Cerebellar nuclear complex (tissue), 1 donor: Measurements from ENCODE around the gene CACNA1D.

Experiments
- DNase-seq, 2 experiments: peaks; one replicate each; lab custom pipeline; 2025; lab: John Stamatoyannopoulos, UW

Gene CACNA1D

GRCh38 chr3:53577506-53577905 is 83.1 kb downstream of the CACNA1D start:
- no peak for DNase-seq

DNA sequence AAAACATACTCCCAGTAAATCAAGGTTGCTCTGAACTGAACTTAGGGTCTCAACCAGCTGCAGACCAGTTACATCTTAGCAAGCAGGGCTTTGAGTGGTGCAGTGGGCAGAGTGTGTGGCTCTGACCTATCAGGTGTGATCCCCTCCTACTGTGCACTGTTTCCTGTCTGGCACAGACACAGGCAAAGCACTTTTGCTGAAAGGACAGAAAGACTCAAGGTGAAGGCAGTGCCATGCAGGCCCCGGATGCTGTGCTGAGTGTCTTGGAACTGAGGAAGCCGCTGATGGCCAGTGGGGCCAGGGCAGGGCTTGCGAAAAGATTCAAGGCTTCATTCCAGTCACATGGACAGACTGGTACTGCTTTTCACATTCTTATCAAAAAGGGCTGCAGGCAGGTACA is 85.2 kb downstream of the CACNA1D start:
- DNase-seq: no peak

- DNase-seq: no peak
These were observed 87.3 kb downstream of the CACNA1D start for GRCh38 chr3:53581671-53582070.

DNA sequence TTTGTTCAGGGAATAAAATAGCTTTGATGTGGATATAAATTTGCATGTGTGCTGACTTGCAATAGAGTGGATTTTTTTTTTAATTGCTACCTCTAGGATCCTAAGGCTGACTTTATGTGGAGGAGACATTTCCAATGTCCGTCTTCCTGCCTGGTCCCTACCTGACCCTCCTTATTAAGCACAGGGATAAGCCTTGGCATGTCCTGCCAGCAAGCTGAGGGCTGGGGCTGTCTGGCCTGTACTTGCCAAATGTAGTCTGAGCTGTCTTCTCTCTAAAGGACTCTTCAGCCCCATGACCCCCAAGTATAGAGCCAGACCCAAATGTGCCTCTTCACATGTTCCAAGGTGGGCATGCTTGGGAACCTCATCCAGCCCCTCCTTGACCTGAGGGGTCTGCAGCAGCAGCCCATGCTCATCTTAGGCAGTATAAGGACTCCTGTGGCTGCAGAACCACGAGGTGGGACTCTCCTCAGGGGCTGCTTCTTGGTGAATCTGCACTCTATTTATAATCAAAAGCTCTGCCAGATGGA is 88.8 kb downstream of the CACNA1D start:
- DNase-seq: no peak

GRCh38 chr3:53585049-53585448 is 90.6 kb downstream of the CACNA1D start:
- no peak for DNase-seq

DNA sequence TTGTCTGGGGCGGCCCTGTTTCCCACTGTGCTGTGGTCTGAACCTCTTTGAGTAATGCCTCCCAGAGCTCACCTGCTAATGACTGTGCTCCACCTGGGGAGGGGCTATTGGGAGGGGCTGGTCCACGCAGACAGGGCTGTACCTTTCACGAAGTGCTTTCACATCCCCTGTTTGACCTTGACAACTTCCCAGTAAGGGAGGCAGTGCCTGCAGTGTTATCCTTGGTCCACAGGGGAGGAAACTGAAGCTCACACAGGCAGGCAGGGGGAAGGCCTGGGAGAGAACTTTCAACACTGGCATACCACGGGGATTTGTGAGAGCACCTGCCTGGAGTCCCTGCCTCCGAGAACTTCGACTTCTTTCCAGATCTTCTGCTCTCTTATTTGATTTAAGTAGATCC is 91.2 kb downstream of the CACNA1D start:
- no peak for DNase-seq

- DNase-seq: no peak
These were observed 93.7 kb downstream of the CACNA1D start for GRCh38 chr3:53588122-53588521.

GRCh38 chr3:53589201-53589600 is 94.8 kb downstream of the CACNA1D start:
- DNase-seq: peak in 1 of 2 experiments; percentile 26

DNA sequence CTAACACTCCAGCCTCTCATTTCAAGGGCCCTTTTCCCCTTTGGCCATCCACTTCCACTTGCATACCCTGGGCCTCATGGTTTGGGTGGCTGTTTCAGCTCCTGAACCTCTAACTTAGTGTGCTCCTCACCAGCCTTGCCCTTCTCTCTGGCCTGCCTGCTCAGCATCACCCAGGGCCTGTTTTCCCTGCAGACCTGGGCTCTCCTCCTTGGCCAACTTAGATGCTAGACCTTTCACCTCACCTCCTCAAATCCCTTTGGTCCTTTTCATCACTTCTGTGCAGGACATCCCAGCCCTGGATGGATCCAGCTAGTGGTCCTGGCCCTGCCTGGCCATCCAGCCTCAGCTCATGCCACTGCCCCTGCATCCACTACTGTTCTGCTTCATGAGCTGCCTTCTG is 95.4 kb downstream of the CACNA1D start:
- DNase-seq: no peak

DNA sequence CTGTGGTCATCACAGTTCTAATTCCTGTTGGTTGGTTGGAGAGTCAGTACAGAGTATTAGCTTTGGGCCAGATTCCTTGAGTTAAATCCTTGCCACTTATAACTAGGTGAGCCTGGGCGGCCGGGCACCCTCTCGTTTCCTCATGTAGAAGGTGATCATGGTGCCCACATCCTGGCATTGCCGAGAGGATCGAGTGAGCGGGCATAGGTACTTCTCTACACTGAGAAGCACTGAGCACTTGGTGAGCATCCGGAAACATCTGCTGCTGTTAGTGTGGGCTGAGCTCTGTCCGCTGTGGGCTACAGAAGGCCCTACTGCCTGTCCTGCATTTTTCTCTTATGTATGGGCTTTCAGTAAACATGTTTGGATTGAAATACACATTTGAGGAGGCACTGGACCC is 96.2 kb downstream of the CACNA1D start:
- no peak for DNase-seq

DNA sequence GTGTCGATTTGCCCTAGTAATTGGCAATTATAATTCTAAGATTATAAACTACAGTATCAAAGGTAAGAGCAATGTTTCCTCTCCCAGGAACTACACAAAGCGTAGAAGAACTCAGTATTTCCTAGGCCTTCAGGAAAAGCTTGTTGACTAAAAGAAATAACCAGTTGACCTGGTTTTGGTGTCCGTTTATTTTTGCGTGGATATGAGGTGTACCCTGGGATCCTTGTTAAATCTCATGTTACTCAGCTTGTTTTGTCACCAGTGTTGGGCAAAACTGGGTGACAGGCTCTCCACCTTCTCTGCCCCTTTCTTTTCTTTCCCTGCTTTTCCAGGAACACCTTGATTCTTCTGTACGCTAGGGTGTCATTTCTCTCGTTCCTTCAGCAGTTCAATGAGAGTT is 97.2 kb downstream of the CACNA1D start:
- DNase-seq: no peak

GRCh38 chr3:53592862-53593261 is 98.5 kb downstream of the CACNA1D start:
- no peak for DNase-seq

DNA sequence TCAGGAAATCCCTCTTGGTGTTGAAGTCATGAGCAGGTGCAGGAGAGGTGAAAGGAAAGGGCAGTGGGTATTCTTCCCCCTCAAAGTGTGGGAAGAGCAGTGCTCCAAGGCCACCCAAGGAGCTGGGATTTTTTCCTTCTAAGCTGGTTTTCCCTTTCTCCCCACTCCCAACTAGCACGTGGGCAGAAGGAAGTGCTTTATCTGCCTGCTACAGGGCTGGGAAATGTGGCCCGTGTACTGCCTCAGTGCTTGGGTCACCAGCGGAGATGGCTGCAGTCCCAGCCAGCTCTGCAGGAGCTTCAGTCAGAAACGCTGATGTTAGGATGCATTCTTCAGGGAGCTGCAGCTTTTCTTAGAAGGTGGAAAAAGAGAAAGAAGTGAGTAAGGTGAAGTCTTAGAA is 99.2 kb downstream of the CACNA1D start:
- DNase-seq: no peak

DNA sequence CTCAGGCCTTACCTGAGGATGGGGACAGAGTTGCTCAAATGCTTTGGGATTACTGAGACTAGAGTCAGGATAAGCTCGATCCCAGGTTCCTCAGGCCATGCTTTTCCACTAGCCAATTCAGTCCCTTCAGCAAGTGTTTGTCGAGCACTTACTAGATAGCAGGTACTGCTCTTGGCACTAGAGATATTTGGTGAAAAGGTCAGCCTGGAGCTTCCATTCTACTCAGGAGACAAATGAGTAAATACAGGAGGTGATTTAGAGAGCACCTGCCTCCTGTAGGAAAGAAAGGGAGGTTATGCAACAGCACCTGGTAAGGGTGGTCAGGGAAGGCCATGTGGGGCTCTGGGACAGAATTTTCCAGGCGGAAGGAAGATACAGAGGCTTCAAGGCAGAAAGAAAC is 99.9 kb downstream of the CACNA1D start:
- no peak for DNase-seq

- no peak for DNase-seq
These were observed 101.2 kb downstream of the CACNA1D start for GRCh38 chr3:53595660-53596059.

DNA sequence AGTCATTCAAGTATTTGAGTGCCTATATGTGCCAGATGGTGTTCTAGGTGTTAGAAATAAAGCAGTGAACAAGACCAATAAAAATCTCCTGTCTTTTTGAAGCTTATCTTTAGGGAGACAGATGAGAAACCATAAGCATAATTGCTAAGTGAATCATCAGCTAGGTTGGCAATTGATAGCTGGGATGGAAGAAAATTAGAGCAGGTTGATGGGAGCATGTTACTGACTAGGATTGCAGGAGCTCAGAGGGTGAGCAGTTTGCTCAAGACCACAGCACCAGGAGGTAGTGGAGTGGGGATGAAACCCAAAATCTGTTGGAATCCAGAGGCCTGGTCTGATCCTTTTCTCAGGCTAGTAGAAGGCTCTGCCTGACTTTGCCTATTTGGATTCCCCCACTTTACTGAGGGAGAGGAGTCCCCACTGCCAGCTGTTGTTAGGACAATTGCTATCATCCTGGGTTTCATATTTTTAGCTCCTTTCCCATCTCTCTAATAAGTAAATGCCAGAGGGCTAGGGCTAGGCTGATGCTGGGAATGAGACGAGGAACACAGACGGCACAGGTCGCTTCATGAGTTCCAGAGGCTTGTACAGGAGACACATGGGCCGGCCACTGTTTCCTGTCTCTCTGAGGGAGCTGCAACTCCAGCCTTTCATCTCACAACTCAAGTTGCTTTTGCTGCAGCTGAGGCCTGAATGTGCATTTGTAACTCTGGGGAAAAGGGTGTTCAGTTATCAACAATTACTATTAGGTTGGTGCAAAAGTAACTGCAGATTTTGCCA is 102.9 kb downstream of the CACNA1D start:
- DNase-seq: no peak

GRCh38 chr3:53599771-53600170 is 105.4 kb downstream of the CACNA1D start:
- DNase-seq: no peak

- DNase-seq: no peak
These were observed 108.5 kb downstream of the CACNA1D start for GRCh38 chr3:53602866-53603265.

DNA sequence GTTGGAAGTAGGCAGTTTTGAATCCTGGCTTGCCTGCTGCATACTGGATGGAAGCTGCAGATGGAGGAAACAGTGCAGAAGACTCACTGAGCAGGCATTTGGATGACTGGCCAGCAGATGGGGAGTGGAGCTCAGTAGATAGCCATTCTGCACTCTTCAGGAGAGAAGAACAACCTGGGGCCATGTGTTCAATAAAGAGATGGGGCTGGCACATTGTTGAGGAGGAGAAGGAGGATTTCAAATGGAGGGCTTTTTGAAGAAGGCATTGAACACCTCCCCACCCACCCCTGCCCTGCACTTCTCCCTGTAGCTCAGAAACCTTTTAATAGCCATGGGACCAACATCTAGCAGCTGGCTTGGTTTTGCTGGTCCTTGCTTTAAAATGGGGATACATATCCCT is 109.8 kb downstream of the CACNA1D start:
- no peak for DNase-seq

DNA sequence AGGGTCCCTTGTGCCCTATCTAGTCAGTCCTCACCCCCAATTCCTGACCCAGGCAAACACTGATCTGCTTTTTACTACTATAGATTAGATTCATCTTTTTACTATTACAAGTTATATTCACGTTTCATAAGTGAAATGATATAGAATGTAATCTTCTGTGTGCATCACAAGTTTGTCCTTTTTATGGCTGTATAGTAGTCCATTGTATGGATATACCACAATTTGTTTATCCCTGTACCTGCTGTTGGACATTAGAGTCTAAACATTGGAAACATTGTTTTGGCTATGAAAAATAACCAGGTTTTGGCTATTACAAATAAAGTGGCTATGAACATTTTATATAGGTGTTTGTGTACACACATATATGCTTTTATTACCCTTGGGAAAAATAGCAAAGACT is 112.4 kb downstream of the CACNA1D start:
- no peak for DNase-seq

DNA sequence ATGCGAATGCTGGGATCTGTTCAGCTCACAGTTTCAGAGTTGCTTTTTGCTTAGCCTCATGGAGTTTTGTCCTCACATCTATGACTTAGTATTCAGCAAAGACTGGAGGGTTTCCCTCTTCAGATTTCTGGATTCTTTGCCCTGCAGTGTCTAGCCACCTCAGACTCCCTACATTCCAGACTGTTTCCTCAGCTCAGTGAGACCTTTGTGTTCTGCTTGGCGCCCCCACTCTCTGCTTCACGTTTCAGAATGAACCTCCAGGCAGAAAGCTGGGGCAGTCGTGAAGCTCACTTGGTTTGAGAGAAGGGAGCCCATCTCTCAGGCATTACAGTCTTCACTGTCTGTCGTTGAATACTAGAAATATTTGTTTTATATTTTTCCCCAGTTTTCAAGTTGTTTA is 118.1 kb downstream of the CACNA1D start:
- no peak for DNase-seq

- no peak for DNase-seq
These were observed 118.7 kb downstream of the CACNA1D start for GRCh38 chr3:53613125-53613524.

DNA sequence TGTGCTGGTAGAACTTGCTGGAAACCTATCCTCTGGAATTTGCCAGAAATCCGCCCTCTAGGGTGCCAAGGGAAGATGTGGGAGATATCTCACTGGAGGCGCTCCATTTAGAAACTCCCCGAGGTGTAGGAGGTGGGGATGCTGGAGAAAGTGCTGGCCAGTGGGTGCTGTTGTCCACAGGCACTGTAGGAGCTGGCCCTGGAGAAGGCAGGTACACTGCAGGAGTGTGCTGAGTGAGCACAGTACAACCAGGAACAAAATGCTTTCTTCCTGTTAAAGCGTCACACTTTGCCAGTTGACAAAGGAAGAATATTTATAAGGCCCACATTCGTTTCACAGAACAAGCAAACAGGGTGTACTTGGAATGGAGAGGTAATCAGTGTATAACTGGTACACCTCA is 119.9 kb downstream of the CACNA1D start:
- no peak for DNase-seq

DNA sequence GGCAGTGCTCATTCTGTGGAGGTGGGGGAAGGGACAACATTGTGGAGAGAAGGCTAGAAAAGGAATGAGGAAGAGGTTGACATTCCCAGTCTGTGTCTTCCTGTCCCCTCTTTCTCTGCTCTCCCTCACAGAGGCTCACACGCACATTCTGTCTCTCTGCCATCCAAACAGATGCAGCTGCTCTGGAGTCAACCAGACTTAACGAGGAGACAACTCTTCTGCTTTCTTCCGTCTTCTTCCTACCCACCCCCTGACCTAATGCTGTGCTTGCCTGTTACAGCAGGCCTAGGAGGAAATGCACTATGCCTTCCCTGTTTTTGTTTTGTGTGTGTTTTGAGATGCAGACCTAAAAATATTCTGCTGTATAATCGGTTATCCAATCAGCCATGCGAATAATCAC is 121.9 kb downstream of the CACNA1D start:
- DNase-seq: no peak
